Measurements from ENCODE around the gene ITGB2.

Gene ITGB2

DNA sequence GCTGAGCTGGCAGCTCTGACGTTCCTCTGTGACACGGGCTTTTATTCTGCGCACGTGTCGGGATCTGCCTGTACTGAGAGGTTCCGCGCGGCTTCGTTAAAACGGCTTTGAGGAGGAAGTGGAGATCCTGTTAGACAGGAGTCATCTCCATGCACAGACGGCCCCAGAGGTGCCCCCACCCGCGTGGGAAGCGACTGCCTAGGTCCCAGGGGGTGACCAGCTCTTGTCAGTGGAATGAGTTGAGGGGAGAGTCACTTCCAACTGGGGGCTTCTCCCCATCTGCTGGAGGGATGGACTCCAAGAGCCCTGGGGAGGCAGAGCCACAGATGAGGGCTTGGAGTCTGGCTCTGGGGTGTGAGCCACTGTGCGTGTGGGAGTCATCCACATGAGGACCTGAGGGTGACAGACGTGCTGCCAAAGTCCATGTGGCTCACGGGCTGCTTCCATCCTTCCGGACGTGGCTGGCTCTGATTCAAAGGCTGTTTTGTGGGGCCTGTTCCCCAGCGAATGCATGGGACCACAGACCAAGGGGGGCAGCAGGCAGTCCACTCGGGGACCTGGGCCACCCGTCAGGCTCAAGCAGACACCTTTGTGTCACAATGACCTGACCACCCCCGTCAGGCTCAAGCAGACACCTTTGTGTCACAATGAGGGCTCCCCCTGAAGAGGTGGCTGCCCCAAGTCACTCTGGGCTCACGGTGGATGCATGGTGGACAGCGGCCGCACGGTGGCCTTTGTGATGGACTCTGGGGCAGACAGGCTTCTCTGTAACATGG is 74.0 kb downstream of the ITGB2 start:
- ChIA-PET CTCF (interaction anchor here (0.9 to 1.3 kb wide), 7 partner anchors 9 to 292 kb away, joined by 3 to 4 read pairs (median 3); no protein-coding TSS in a partner anchor), POLR2A (no interaction called here)
- TF ChIP-seq, protein P1, sequence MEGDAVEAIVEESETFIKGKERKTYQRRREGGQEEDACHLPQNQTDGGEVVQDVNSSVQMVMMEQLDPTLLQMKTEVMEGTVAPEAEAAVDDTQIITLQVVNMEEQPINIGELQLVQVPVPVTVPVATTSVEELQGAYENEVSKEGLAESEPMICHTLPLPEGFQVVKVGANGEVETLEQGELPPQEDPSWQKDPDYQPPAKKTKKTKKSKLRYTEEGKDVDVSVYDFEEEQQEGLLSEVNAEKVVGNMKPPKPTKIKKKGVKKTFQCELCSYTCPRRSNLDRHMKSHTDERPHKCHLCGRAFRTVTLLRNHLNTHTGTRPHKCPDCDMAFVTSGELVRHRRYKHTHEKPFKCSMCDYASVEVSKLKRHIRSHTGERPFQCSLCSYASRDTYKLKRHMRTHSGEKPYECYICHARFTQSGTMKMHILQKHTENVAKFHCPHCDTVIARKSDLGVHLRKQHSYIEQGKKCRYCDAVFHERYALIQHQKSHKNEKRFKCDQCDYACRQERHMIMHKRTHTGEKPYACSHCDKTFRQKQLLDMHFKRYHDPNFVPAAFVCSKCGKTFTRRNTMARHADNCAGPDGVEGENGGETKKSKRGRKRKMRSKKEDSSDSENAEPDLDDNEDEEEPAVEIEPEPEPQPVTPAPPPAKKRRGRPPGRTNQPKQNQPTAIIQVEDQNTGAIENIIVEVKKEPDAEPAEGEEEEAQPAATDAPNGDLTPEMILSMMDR (IDR thresholded peaks at IDR 0.05; ENCODE audit: control extremely low read depth, extremely low read depth, low read depth, missing control alignments) = no peak
- DNase-seq (ENCODE audit: extremely low spot score) = peak; percentile 45

DNA sequence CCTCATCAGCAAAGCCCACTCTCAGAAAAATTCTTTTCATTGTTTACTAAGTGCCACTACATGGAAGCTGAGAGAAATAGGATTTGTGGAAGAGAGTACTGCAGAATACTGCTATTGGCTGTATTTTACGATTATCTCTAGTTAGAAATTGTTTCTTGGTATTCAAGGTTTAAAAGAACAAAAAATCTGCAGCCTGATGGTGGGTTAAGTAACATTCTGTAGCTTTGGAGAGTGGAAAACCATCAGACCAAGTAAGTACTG is 74.5 kb downstream of the ITGB2 start:
- POLR2A ChIA-PET = no interaction called here
- DNase-seq (ENCODE audit: extremely low spot score) = no peak
- CTCF ChIA-PET = interaction anchor here (0.7 to 1.3 kb wide), 8 partner anchors 9 to 292 kb away, joined by 3 to 4 read pairs (median 3); no protein-coding TSS in a partner anchor
- TF ChIP-seq, protein P1 (IDR thresholded peaks at IDR 0.05; ENCODE audit: control extremely low read depth, extremely low read depth, low read depth, missing control alignments) = no peak

DNA sequence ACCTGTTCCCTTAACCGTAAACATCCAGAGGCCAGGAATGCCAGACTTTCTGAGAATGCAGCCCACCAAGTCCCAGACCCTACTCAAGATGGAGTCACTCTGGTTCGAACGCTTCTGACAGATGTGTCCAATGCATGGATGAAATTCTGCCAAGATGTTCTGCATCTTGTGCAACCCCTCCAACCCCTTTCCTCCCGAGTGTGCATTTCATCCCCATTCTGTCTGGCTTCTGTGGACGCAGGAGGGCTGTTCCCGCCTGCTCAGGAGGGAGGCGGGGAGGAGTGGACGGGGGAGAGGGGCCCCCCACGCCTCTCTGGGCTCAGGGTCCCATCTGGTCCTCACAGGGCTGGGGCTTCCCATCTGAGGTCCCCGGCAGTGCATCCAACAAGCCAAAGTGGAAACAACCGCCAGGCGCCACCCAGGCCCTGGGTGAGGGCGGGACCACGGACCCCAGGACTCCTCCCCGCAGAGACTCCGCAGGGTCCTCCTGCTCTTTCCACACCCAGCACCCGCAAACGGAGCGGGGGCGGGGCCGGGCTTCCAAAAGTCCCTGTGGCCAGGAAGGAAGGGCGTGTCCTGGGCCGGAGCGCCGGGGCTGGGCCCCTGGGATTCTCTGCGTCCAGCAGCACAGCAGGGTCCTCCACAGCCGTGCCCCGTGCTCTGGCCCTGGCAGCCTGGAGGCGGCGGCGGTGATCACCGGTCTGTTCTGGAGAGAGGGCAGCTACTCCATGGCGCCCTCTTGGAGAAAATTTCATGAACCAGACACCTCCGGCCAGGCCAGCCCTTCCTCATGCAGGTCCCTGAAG is 75.1 kb downstream of the ITGB2 start:
- CTCF ChIA-PET = interaction anchor here (0.7 to 1.3 kb wide), 9 partner anchors 10 to 293 kb away, joined by 3 to 4 read pairs (median 3); no protein-coding TSS in a partner anchor
- TF ChIP-seq, protein P1 (IDR thresholded peaks at IDR 0.05; ENCODE audit: control extremely low read depth, extremely low read depth, low read depth, missing control alignments) = peak; percentile 48
- peak; percentile 80 for DNase-seq (ENCODE audit: extremely low spot score)
- POLR2A ChIA-PET = no interaction called here

DNA sequence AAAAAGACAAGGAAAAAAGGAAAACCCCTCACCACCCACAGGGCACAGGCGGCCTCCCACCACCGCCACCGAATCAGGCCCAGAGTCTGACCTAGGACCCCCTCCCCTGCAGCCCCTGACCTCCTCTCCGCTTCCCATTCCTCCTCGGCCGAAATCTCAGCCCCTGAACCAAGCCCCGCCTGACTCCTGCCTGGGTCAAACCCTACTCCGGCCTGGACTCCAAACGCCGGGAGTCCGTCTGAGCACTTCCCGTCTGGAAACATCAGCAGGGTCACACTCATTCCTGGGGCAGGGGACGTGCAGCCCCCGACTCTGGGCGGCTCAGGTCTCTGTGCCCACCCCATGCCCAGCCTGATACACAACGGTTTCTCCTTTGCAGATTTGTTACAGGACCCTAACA is 76.4 kb downstream of the ITGB2 start:
- CTCF ChIA-PET = interaction anchor here (1.3 kb wide), 1 partner anchor 14 kb away, joined by 3 read pairs; no protein-coding TSS in a partner anchor
- TF ChIP-seq, protein P1 (IDR thresholded peaks at IDR 0.05; ENCODE audit: control extremely low read depth, extremely low read depth, low read depth, missing control alignments) = no peak
- DNase-seq (ENCODE audit: extremely low spot score) = no peak
- POLR2A ChIA-PET = no interaction called here

DNA sequence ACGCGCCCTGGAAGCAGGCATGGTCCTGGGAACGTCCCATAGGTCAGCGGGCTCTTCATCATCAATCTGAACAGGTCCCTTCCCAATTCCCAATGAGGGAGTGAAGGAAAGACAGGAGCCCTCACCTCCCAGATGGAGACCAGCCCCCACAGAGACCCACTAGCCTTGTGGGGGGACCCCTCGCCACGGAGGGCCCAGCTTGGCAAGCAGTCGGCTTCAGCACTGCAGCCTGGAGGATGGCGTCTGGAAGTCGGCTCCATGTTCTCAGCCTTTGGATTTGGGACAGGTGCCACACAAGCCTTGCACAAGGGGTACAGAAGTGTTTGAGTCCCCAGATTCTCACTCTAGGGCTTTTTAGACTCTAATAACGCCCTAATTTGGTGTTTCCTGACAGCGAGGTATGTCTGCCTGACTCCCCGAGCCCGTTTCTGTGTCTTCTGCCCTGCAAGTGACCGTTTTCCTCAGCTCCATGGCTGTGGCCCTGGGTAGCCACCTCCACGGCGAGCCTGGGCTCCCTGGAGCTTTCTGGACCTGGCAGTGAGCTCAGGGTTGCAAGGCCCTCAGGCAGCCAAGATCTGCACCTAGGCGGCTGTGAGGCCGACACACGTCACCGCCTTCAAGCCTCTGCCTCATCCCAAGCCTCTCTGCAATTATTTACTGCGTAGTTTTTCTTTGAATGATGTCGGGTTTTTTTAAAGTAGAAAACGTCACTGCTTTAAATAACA is 77.8 kb downstream of the ITGB2 start:
- no peak for DNase-seq (ENCODE audit: extremely low spot score)
- ChIA-PET POLR2A (no interaction called here), CTCF (no interaction called here)
- TF ChIP-seq, protein P1 (IDR thresholded peaks at IDR 0.05; ENCODE audit: control extremely low read depth, extremely low read depth, low read depth, missing control alignments) = no peak

DNA sequence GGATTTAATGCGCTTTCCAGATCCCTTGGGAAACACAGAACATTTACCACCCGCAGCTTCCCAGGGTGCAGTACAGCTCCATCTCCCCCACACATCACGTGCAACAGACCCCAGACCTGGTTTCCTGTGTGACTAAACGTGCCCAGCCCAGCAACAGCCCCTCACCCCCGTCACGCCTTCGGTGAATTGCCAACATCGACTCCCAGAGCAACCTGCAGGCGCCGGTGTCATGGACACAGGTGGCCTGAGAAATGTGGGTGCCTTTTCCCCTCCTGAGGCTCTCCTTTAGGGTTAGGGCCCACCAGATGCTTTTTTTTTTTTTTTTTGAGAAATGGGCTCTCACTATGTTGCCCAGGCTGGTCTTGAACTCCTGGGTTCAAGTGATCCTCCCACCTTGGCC is 78.6 kb downstream of the ITGB2 start:
- DNase-seq (ENCODE audit: extremely low spot score) = no peak
- ChIA-PET POLR2A (no interaction called here), CTCF (no interaction called here)
- TF ChIP-seq, protein P1 (IDR thresholded peaks at IDR 0.05; ENCODE audit: control extremely low read depth, extremely low read depth, low read depth, missing control alignments) = no peak

Measured in GM10248 (cell line).